ENCODE data around the gene NLGN2.

The NLGN2 gene

GRCh38 chr17:7426896-7427489 lies 19.3 kb downstream of the NLGN2 start:
- DNase-seq (ENCODE audit: low read depth in 2 of 2) = no peak
- TF ChIP-seq CTCF (IDR thresholded peaks at IDR 0.05; ENCODE audit: low read depth, low read length) = no peak
- no peak overlapping the region for H3K4me3 ChIP-seq (replicated peaks in 1 of 2; ENCODE audit: low read depth in 2 of 2, low read length in 2 of 2)

- TF ChIP-seq CTCF (IDR thresholded peaks at IDR 0.05; ENCODE audit: low read depth, low read length) = no peak
- no peak for DNase-seq (ENCODE audit: low read depth in 2 of 2)
- no peak overlapping the region for H3K4me3 ChIP-seq (replicated peaks in 1 of 2; ENCODE audit: low read depth in 2 of 2, low read length in 2 of 2)
Measured at GRCh38 chr17:7427549-7427948, 19.9 kb downstream of the NLGN2 start.

- TF ChIP-seq CTCF (IDR thresholded peaks at IDR 0.05; ENCODE audit: low read depth, low read length) = no peak
- no peak for DNase-seq (ENCODE audit: low read depth in 2 of 2)
- H3K4me3 ChIP-seq (replicated peaks in 1 of 2; ENCODE audit: low read depth in 2 of 2, low read length in 2 of 2) = no peak within 1 kb of the TSS
Measured at GRCh38 chr17:7428557-7428956, 20.9 kb downstream of the NLGN2 start, which contains the start of gene SPEM3. Gene SPEM3, plus strand, starts transcription at chr17:7428857. Its CDS starts 46 bp downstream, at chr17:7428903.

GRCh38 chr17:7429722-7430121 lies 22.1 kb downstream of the NLGN2 start:
- no peak for DNase-seq (ENCODE audit: low read depth in 2 of 2)
- no peak for TF ChIP-seq CTCF (IDR thresholded peaks at IDR 0.05; ENCODE audit: low read depth, low read length)
- no peak overlapping the region for H3K4me3 ChIP-seq (replicated peaks in 1 of 2; ENCODE audit: low read depth in 2 of 2, low read length in 2 of 2)

- DNase-seq (ENCODE audit: low read depth in 2 of 2) = no peak
- TF ChIP-seq CTCF (IDR thresholded peaks at IDR 0.05; ENCODE audit: low read depth, low read length) = no peak
- no peak overlapping the region for H3K4me3 ChIP-seq (replicated peaks in 1 of 2; ENCODE audit: low read depth in 2 of 2, low read length in 2 of 2)
Measured at GRCh38 chr17:7431231-7431630, 23.6 kb downstream of the NLGN2 start.

- no peak for TF ChIP-seq CTCF (IDR thresholded peaks at IDR 0.05; ENCODE audit: low read depth, low read length)
- DNase-seq (ENCODE audit: low read depth in 2 of 2) = no peak
Measured at GRCh38 chr17:7432296-7432695, 24.7 kb downstream of the NLGN2 start.

More at GRCh38 chr17:7432296-7432695, 24.7 kb downstream of the NLGN2 start:
- H3K4me3 ChIP-seq (replicated peaks in 1 of 2; ENCODE audit: low read depth in 2 of 2, low read length in 2 of 2) = no peak overlapping the region
